GM12891 (cell line): ENCODE data around the gene AXIN1.

Experiments used
- PAX5 ChIP-seq: IDR thresholded peaks from 2 replicates; pipeline ENCODE4 v1.6.1; 2011; ENCODE audit warnings: low read length, moderate library complexity, mild to moderate bottlenecking; ENCODE audit not compliant: insufficient read depth, severe bottlenecking
- POLR2A ChIP-seq: IDR thresholded peaks from 2 replicates; pipeline ENCODE4 v1.6.1; 2011; ENCODE audit warnings: low read depth, low read length, control low read depth
- POLR2AphosphoS5 ChIP-seq: IDR thresholded peaks from 2 replicates; pipeline ENCODE4 v1.6.1; 2011; ENCODE audit warnings: low read depth, low read length, control low read depth
- TAF1 ChIP-seq: IDR thresholded peaks from 2 replicates; pipeline ENCODE4 v1.6.1; 2011; ENCODE audit warnings: low read depth, low read length, control low read depth

GRCh38 chr16:280552-280951, 72.0 kb downstream of the AXIN1 start, which contains the start of gene ARHGDIG:
- TF ChIP-seq POLR2A (no peak), TAF1 (no peak), POLR2AphosphoS5 (no peak), PAX5 (no peak)
